ENCODE measurements around the gene RAD52. TPM values are rescaled to one million over a fixed set of nuclear protein-coding genes. Genes with fewer than 3 reads are reported as not detected.

Gene RAD52
- total RNA-seq, 1 experiment from 2014 or later = 15.3 TPM

DNA sequence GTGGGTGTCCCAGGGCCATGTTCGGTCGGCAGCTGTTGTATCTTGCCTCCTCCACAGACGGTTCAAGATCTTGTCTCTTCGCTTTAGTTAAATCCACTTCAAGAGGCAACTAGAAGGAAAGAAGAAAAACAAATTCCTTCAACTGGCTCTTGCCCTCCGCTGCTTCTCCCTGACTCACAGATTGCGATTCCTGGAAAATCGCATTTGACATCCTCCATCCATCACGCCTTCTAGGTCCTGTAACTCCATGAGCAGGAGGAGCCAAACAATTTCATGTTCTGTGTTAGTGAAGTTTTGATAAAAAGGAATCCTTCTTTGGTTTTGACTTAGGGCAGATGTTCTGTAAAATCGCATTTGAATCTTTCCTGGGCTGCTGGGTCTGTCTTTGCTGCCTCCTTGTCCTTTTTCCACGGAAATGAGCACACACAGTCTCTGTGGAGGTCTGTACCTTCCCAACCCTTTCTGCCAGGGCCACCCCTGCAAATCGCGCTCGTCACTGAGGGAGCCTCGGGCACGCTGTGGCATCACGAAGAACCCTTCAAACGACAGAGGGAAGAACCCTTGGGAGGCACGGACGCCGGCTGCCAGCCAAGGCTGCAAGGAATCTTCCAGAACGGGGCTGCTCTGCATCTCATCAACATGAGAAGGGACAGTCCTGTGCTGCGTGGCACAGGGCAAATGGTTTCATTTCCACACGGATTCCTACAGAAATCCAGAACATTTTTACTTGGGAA is 32.6 kb downstream of the RAD52 start:
- Histone ChIP-seq H3K4ac (ENCODE audit: low read depth, low read length) (no peak overlapping the region), H3K9ac (ENCODE audit: extremely low read depth, insufficient read length, low read length) (no peak overlapping the region), H3K56ac (ENCODE audit: insufficient read length, low read depth, low read length) (no peak overlapping the region), H3K27ac (ENCODE audit: insufficient read length, low read depth, low read length) (no peak overlapping the region), H3K23ac (ENCODE audit: insufficient read length, low read depth, low read length) (no peak overlapping the region), H2BK120ac (ENCODE audit: low read depth, low read length, poor library complexity, severe bottlenecking) (no peak overlapping the region), H3K79me1 (ENCODE audit: insufficient read depth, low read depth, low read length, poor library complexity, severe bottlenecking) (no peaks in the 10 kb centered on the region), H4K8ac (replicated peaks; ENCODE audit: insufficient read length, low read depth, low read length) (no peak overlapping the region), H2BK12ac (ENCODE audit: insufficient read length, low read depth, low read length) (no peak overlapping the region), H4K20me1 (ENCODE audit: control insufficient read depth, insufficient read depth, insufficient read length) (no peaks in the 10 kb centered on the region), H3K18ac (ENCODE audit: insufficient read length, low read depth, low read length) (no peak overlapping the region), H3K27me3 (ENCODE audit: insufficient read depth, low read length) (no peaks in the 10 kb centered on the region), H2BK15ac (ENCODE audit: low read depth, low read length) (no peak overlapping the region), H2AK5ac (ENCODE audit: insufficient read length, low read length) (no peak overlapping the region), H4K91ac (ENCODE audit: insufficient read length, low read depth, low read length) (no peak overlapping the region), H2AFZ (ENCODE audit: low read length) (no peak overlapping the region), H3K4me2 (ENCODE audit: insufficient read depth, insufficient read length, low read length) (no peak overlapping the region), H3K23me2 (ENCODE audit: insufficient read length, low read depth, low read length, poor library complexity, severe bottlenecking) (no peaks in the 10 kb centered on the region), H2BK5ac (ENCODE audit: insufficient read length, low read length) (no peak overlapping the region), H3K9me3 (ENCODE audit: control insufficient read depth, low read depth, low read length) (no peaks in the 10 kb centered on the region), H3K4me1 (ENCODE audit: insufficient read depth, low read length) (no peaks in the 10 kb centered on the region; the same call in 1 of the 2 replicates), H4K5ac (ENCODE audit: insufficient read length, low read depth, low read length) (no peak overlapping the region), H3K14ac (ENCODE audit: insufficient read depth, low read length) (no peak overlapping the region; the same call in 1 of the 2 replicates), H2BK20ac (ENCODE audit: low read depth, low read length, poor library complexity, severe bottlenecking) (no peak overlapping the region), H3K79me2 (ENCODE audit: insufficient read depth, low read length) (no peaks in the 10 kb centered on the region), H3T11ph (ENCODE audit: low read length) (no peak overlapping the region)
- Mint-ChIP-seq H3K27ac (peak overlapping the region; percentile 32 to 77 (median 73)), H3K4me1 (peaks cover 6 to 16% of the 10 kb centered on the region in 2 experiments; a peak in 2 of 4 replicates), H3K4me3 (0 out of 5 replicates have a peak overlapping the region, but pooled peaks of 1 of the 2 experiments have one; percentile 7), H3K27me3 (ENCODE audit: low read depth) (no peaks in the 10 kb centered on the region), H3K36me3 (ENCODE audit: insufficient read depth in 1 of 3, low read depth in 3 of 3) (peaks cover 48 to 78% (median 77%) of the 10 kb centered on the region in 3 experiments), H3K9me3 (no peaks in the 10 kb centered on the region; a peak in 2 of 5 replicates)
- no peak for DNase-seq
- WGBS (ENCODE audit: extremely low coverage, insufficient read length, low lambda C conversion rate) = no CpG with 5 or more reads among the region's 23 CpGs
- TF ChIP-seq, protein P1, sequence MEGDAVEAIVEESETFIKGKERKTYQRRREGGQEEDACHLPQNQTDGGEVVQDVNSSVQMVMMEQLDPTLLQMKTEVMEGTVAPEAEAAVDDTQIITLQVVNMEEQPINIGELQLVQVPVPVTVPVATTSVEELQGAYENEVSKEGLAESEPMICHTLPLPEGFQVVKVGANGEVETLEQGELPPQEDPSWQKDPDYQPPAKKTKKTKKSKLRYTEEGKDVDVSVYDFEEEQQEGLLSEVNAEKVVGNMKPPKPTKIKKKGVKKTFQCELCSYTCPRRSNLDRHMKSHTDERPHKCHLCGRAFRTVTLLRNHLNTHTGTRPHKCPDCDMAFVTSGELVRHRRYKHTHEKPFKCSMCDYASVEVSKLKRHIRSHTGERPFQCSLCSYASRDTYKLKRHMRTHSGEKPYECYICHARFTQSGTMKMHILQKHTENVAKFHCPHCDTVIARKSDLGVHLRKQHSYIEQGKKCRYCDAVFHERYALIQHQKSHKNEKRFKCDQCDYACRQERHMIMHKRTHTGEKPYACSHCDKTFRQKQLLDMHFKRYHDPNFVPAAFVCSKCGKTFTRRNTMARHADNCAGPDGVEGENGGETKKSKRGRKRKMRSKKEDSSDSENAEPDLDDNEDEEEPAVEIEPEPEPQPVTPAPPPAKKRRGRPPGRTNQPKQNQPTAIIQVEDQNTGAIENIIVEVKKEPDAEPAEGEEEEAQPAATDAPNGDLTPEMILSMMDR (conservative IDR thresholded peaks at IDR 0.05) = no peak
